ENCODE data around the gene SLC17A7. TPM values are rescaled to one million over a fixed set of nuclear protein-coding genes. Genes with fewer than 3 reads are reported as not detected.

Gene SLC17A7
- total RNA-seq, 1 experiment from 2014 or later, result 1.6 TPM

DNA sequence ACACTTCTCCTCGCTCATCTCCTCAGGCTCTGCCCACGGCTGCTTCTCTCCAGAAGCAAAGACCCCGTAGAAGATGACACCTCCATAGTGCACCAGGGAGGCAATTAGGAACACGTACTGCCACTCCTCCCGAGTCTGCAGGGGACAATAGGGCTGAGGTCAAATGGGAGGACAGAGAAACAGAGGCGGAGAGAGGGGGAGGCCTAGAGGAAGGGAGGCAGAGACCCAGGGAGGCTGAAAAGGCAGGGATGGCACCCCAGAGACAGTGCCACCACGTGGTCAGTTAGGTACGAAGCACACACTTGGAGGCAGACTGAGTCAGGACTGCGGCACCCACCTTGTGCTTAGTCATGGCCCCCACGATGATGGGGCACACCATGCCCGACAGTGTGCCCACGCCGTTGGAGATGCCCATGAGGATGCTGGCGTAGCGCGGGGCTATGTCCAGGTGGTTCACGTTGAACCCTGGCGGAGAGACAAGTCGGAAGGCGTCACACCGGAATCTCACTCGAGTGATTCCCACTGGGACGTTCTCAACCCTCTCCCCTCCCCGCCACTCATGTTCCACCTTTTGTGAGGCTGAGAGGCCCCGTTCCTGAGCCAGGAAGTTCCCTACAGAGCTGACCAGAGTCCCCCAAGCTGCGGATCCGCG, 10.5 kb downstream of the SLC17A7 start:
- POLR2A ChIA-PET, result interaction anchor here (1.0 kb wide), 1 partner anchor 9 kb away, joined by 3 read pairs; no protein-coding TSS in a partner anchor
- H3K27me3 Mint-ChIP-seq (ENCODE audit: low read depth), result peaks cover 98% of the 10 kb centered on the region

More for the DNA sequence above, 10.5 kb downstream of the SLC17A7 start:
- peak; percentile 41; the same call in 1 of the 2 replicates for TF ChIP-seq NFE2L1 (CRISPR knock-in tag; IDR thresholded peaks at IDR 0.05)
- no peak for TF ChIP-seq ESRRA (CRISPR knock-in tag; IDR thresholded peaks at IDR 0.05; ENCODE audit: borderline replicate concordance)
- TF ChIP-seq CREB1 (CRISPR knock-in tag; IDR thresholded peaks at IDR 0.05), result no peak
- TF ChIP-seq, protein P1, sequence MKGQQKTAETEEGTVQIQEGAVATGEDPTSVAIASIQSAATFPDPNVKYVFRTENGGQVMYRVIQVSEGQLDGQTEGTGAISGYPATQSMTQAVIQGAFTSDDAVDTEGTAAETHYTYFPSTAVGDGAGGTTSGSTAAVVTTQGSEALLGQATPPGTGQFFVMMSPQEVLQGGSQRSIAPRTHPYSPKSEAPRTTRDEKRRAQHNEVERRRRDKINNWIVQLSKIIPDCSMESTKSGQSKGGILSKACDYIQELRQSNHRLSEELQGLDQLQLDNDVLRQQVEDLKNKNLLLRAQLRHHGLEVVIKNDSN (CRISPR knock-in tag; IDR thresholded peaks at IDR 0.05), result peak; percentile 57; the same call in 1 of the 2 replicates
- TF ChIP-seq, protein P2, sequence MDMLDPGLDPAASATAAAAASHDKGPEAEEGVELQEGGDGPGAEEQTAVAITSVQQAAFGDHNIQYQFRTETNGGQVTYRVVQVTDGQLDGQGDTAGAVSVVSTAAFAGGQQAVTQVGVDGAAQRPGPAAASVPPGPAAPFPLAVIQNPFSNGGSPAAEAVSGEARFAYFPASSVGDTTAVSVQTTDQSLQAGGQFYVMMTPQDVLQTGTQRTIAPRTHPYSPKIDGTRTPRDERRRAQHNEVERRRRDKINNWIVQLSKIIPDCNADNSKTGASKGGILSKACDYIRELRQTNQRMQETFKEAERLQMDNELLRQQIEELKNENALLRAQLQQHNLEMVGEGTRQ (CRISPR knock-in tag; IDR thresholded peaks at IDR 0.05), result peak; percentile 69
- TF ChIP-seq, protein P3, sequence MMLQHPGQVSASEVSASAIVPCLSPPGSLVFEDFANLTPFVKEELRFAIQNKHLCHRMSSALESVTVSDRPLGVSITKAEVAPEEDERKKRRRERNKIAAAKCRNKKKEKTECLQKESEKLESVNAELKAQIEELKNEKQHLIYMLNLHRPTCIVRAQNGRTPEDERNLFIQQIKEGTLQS (CRISPR knock-in tag; conservative IDR thresholded peaks at IDR 0.05), result no peak
- TF ChIP-seq, protein P4, sequence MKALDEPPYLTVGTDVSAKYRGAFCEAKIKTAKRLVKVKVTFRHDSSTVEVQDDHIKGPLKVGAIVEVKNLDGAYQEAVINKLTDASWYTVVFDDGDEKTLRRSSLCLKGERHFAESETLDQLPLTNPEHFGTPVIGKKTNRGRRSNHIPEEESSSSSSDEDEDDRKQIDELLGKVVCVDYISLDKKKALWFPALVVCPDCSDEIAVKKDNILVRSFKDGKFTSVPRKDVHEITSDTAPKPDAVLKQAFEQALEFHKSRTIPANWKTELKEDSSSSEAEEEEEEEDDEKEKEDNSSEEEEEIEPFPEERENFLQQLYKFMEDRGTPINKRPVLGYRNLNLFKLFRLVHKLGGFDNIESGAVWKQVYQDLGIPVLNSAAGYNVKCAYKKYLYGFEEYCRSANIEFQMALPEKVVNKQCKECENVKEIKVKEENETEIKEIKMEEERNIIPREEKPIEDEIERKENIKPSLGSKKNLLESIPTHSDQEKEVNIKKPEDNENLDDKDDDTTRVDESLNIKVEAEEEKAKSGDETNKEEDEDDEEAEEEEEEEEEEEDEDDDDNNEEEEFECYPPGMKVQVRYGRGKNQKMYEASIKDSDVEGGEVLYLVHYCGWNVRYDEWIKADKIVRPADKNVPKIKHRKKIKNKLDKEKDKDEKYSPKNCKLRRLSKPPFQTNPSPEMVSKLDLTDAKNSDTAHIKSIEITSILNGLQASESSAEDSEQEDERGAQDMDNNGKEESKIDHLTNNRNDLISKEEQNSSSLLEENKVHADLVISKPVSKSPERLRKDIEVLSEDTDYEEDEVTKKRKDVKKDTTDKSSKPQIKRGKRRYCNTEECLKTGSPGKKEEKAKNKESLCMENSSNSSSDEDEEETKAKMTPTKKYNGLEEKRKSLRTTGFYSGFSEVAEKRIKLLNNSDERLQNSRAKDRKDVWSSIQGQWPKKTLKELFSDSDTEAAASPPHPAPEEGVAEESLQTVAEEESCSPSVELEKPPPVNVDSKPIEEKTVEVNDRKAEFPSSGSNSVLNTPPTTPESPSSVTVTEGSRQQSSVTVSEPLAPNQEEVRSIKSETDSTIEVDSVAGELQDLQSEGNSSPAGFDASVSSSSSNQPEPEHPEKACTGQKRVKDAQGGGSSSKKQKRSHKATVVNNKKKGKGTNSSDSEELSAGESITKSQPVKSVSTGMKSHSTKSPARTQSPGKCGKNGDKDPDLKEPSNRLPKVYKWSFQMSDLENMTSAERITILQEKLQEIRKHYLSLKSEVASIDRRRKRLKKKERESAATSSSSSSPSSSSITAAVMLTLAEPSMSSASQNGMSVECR (CRISPR knock-in tag; IDR thresholded peaks at IDR 0.05; ENCODE audit: borderline replicate concordance), result no peak
- TF ChIP-seq, protein P5, sequence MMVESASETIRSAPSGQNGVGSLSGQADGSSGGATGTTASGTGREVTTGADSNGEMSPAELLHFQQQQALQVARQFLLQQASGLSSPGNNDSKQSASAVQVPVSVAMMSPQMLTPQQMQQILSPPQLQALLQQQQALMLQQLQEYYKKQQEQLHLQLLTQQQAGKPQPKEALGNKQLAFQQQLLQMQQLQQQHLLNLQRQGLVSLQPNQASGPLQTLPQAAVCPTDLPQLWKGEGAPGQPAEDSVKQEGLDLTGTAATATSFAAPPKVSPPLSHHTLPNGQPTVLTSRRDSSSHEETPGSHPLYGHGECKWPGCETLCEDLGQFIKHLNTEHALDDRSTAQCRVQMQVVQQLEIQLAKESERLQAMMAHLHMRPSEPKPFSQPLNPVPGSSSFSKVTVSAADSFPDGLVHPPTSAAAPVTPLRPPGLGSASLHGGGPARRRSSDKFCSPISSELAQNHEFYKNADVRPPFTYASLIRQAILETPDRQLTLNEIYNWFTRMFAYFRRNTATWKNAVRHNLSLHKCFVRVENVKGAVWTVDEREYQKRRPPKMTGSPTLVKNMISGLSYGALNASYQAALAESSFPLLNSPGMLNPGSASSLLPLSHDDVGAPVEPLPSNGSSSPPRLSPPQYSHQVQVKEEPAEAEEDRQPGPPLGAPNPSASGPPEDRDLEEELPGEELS (CRISPR knock-in tag; IDR thresholded peaks at IDR 0.05), result no peak
- no peak for TF ChIP-seq FOXP1 (CRISPR knock-in tag; IDR thresholded peaks at IDR 0.05; ENCODE audit: borderline replicate concordance)
- TF ChIP-seq, protein P6, sequence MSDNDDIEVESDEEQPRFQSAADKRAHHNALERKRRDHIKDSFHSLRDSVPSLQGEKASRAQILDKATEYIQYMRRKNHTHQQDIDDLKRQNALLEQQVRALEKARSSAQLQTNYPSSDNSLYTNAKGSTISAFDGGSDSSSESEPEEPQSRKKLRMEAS (CRISPR knock-in tag; IDR thresholded peaks at IDR 0.05), result peak; percentile 84
- TF ChIP-seq HMGA2 (CRISPR knock-in tag; IDR thresholded peaks at IDR 0.05), result no peak
- TF ChIP-seq, protein P7, sequence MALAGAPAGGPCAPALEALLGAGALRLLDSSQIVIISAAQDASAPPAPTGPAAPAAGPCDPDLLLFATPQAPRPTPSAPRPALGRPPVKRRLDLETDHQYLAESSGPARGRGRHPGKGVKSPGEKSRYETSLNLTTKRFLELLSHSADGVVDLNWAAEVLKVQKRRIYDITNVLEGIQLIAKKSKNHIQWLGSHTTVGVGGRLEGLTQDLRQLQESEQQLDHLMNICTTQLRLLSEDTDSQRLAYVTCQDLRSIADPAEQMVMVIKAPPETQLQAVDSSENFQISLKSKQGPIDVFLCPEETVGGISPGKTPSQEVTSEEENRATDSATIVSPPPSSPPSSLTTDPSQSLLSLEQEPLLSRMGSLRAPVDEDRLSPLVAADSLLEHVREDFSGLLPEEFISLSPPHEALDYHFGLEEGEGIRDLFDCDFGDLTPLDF (CRISPR knock-in tag; IDR thresholded peaks at IDR 0.05), result no peak
- TF ChIP-seq, protein P8, sequence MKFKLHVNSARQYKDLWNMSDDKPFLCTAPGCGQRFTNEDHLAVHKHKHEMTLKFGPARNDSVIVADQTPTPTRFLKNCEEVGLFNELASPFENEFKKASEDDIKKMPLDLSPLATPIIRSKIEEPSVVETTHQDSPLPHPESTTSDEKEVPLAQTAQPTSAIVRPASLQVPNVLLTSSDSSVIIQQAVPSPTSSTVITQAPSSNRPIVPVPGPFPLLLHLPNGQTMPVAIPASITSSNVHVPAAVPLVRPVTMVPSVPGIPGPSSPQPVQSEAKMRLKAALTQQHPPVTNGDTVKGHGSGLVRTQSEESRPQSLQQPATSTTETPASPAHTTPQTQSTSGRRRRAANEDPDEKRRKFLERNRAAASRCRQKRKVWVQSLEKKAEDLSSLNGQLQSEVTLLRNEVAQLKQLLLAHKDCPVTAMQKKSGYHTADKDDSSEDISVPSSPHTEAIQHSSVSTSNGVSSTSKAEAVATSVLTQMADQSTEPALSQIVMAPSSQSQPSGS (CRISPR knock-in tag; IDR thresholded peaks at IDR 0.05; ENCODE audit: borderline replicate concordance, low read depth), result no peak
- TF ChIP-seq ZNF232 (CRISPR knock-in tag; IDR thresholded peaks at IDR 0.05), result no peak
- TF ChIP-seq, protein P9, sequence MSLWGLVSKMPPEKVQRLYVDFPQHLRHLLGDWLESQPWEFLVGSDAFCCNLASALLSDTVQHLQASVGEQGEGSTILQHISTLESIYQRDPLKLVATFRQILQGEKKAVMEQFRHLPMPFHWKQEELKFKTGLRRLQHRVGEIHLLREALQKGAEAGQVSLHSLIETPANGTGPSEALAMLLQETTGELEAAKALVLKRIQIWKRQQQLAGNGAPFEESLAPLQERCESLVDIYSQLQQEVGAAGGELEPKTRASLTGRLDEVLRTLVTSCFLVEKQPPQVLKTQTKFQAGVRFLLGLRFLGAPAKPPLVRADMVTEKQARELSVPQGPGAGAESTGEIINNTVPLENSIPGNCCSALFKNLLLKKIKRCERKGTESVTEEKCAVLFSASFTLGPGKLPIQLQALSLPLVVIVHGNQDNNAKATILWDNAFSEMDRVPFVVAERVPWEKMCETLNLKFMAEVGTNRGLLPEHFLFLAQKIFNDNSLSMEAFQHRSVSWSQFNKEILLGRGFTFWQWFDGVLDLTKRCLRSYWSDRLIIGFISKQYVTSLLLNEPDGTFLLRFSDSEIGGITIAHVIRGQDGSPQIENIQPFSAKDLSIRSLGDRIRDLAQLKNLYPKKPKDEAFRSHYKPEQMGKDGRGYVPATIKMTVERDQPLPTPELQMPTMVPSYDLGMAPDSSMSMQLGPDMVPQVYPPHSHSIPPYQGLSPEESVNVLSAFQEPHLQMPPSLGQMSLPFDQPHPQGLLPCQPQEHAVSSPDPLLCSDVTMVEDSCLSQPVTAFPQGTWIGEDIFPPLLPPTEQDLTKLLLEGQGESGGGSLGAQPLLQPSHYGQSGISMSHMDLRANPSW (CRISPR knock-in tag; conservative IDR thresholded peaks at IDR 0.05; ENCODE audit: low read depth), result no peak
- TF ChIP-seq, protein P10, sequence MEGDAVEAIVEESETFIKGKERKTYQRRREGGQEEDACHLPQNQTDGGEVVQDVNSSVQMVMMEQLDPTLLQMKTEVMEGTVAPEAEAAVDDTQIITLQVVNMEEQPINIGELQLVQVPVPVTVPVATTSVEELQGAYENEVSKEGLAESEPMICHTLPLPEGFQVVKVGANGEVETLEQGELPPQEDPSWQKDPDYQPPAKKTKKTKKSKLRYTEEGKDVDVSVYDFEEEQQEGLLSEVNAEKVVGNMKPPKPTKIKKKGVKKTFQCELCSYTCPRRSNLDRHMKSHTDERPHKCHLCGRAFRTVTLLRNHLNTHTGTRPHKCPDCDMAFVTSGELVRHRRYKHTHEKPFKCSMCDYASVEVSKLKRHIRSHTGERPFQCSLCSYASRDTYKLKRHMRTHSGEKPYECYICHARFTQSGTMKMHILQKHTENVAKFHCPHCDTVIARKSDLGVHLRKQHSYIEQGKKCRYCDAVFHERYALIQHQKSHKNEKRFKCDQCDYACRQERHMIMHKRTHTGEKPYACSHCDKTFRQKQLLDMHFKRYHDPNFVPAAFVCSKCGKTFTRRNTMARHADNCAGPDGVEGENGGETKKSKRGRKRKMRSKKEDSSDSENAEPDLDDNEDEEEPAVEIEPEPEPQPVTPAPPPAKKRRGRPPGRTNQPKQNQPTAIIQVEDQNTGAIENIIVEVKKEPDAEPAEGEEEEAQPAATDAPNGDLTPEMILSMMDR (IDR thresholded peaks at IDR 0.05), result peak; percentile 21; the same call in 1 of the 2 replicates
- ATAC-seq (no peak), DNase-seq (ENCODE audit: low spot score) (no peak)
- Mint-ChIP-seq H3K4me3 (no peak overlapping the region), H3K36me3 (peaks cover 3% of the 10 kb centered on the region; the same call in 1 of the 2 replicates), H3K4me1 (peaks cover 58% of the 10 kb centered on the region), H3K9me3 (peaks cover 11% of the 10 kb centered on the region), H3K27ac (no peak overlapping the region)
- CTCF ChIA-PET, result interaction anchor here (0.9 to 2.3 kb wide), 7 partner anchors 9 to 68 kb away, joined by 3 to 11 read pairs (median 9); partner anchors contain the start of genes DKKL1 and SLC17A7

Measured in WTC11 (cell line).